ENCODE measurements around the gene C9orf152.

The C9orf152 gene

GRCh38 chr9:110246214-110246613 lies 38.3 kb upstream of the C9orf152 start:
- TF ChIP-seq MYC (IDR thresholded peaks at IDR 0.05; ENCODE audit: low read depth, low read length), result no peak
- no peak for TF ChIP-seq MAX (IDR thresholded peaks at IDR 0.05; ENCODE audit: low read depth, low read length)
- no peak for TF ChIP-seq CTCF (IDR thresholded peaks at IDR 0.05; ENCODE audit: low read depth, low read length)
- TF ChIP-seq POLR2A (IDR thresholded peaks at IDR 0.05; ENCODE audit: extremely low read depth, insufficient read length), result no peak
- DNase-seq (ENCODE audit: low read depth), result no peak
- no peak overlapping the region for H3K4me3 ChIP-seq (ENCODE audit: low read depth, low read length)

GRCh38 chr9:110244616-110245015 lies 36.7 kb upstream of the C9orf152 start:
- no peak for TF ChIP-seq MAX (IDR thresholded peaks at IDR 0.05; ENCODE audit: low read depth, low read length)
- TF ChIP-seq CTCF (IDR thresholded peaks at IDR 0.05; ENCODE audit: low read depth, low read length), result no peak
- no peak for TF ChIP-seq POLR2A (IDR thresholded peaks at IDR 0.05; ENCODE audit: extremely low read depth, insufficient read length)
- no peak for TF ChIP-seq MYC (IDR thresholded peaks at IDR 0.05; ENCODE audit: low read depth, low read length)

GRCh38 chr9:110241858-110242321 lies 33.9 kb upstream of the C9orf152 start:
- TF ChIP-seq MAX (IDR thresholded peaks at IDR 0.05; ENCODE audit: low read depth, low read length) (no peak), MYC (IDR thresholded peaks at IDR 0.05; ENCODE audit: low read depth, low read length) (no peak), CTCF (IDR thresholded peaks at IDR 0.05; ENCODE audit: low read depth, low read length) (no peak), POLR2A (IDR thresholded peaks at IDR 0.05; ENCODE audit: extremely low read depth, insufficient read length) (no peak)
- no peak for DNase-seq (ENCODE audit: low read depth)
- H3K4me3 ChIP-seq (ENCODE audit: low read depth, low read length), result no peak overlapping the region

More at GRCh38 chr9:110244616-110245015, 36.7 kb upstream of the C9orf152 start:
- DNase-seq (ENCODE audit: low read depth), result no peak
- H3K4me3 ChIP-seq (ENCODE audit: low read depth, low read length), result no peak overlapping the region

- TF ChIP-seq CTCF (IDR thresholded peaks at IDR 0.05; ENCODE audit: low read depth, low read length) (no peak), MYC (IDR thresholded peaks at IDR 0.05; ENCODE audit: low read depth, low read length) (no peak), POLR2A (IDR thresholded peaks at IDR 0.05; ENCODE audit: extremely low read depth, insufficient read length) (no peak), MAX (IDR thresholded peaks at IDR 0.05; ENCODE audit: low read depth, low read length) (no peak)
- no peak overlapping the region for H3K4me3 ChIP-seq (ENCODE audit: low read depth, low read length)
- DNase-seq (ENCODE audit: low read depth), result no peak
Observed at GRCh38 chr9:110241260-110241857, 33.4 kb upstream of the C9orf152 start.

GRCh38 chr9:110240198-110240597 lies 32.2 kb upstream of the C9orf152 start:
- TF ChIP-seq POLR2A (IDR thresholded peaks at IDR 0.05; ENCODE audit: extremely low read depth, insufficient read length) (no peak), MAX (IDR thresholded peaks at IDR 0.05; ENCODE audit: low read depth, low read length) (no peak), MYC (IDR thresholded peaks at IDR 0.05; ENCODE audit: low read depth, low read length) (no peak), CTCF (IDR thresholded peaks at IDR 0.05; ENCODE audit: low read depth, low read length) (no peak)
- no peak overlapping the region for H3K4me3 ChIP-seq (ENCODE audit: low read depth, low read length)
- no peak for DNase-seq (ENCODE audit: low read depth)
